ENCODE measurements around the gene TMEM272.

The TMEM272 gene

DNA sequence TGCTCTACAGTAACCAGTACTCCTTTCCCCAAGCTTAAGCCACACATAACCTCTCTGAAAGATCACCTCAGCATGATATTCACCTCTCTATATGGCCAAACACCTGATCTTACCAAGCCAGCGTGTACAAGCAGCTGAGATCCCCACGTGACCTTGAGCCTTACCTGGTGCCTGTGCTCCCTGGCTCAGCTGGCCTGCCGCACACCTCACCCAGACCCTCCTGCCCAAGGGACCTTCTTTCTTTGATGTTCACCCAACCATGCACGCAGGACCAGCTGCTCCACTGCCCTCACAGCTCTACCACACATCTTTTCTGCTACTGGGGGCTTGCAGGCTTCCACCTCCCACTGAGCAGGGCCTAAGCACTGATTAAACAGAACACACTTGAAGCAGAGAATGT, 50.0 kb downstream of the TMEM272 start:
- no peak overlapping the region for H3K27ac ChIP-seq (ENCODE audit: low read depth, low read length)
- no peaks in the 10 kb centered on the region for H3K9me3 ChIP-seq (ENCODE audit: insufficient read depth, low read length)
- H3K36me3 ChIP-seq (ENCODE audit: low read length): no peaks in the 10 kb centered on the region
- H3F3A ChIP-seq (ENCODE audit: insufficient read depth): peaks cover 6% of the 10 kb centered on the region; the same call in 1 of the 2 replicates
- no peak overlapping the region for H3K4me3 ChIP-seq (ENCODE audit: insufficient read depth, low read length, poor library complexity, severe bottlenecking)
- no peaks in the 10 kb centered on the region for H3K27me3 ChIP-seq (ENCODE audit: low read length)
- H3K9me2 ChIP-seq (replicated peaks; ENCODE audit: insufficient read depth, low read length): no peaks in the 10 kb centered on the region
- H3K9ac ChIP-seq (ENCODE audit: low read length): no peak overlapping the region
- H3K4me2 ChIP-seq (ENCODE audit: low read depth, low read length, poor library complexity, severe bottlenecking): no peak overlapping the region
- H4K20me1 ChIP-seq (ENCODE audit: low read depth, low read length): no peaks in the 10 kb centered on the region
- TF ChIP-seq, protein P1, sequence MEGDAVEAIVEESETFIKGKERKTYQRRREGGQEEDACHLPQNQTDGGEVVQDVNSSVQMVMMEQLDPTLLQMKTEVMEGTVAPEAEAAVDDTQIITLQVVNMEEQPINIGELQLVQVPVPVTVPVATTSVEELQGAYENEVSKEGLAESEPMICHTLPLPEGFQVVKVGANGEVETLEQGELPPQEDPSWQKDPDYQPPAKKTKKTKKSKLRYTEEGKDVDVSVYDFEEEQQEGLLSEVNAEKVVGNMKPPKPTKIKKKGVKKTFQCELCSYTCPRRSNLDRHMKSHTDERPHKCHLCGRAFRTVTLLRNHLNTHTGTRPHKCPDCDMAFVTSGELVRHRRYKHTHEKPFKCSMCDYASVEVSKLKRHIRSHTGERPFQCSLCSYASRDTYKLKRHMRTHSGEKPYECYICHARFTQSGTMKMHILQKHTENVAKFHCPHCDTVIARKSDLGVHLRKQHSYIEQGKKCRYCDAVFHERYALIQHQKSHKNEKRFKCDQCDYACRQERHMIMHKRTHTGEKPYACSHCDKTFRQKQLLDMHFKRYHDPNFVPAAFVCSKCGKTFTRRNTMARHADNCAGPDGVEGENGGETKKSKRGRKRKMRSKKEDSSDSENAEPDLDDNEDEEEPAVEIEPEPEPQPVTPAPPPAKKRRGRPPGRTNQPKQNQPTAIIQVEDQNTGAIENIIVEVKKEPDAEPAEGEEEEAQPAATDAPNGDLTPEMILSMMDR (IDR thresholded peaks at IDR 0.05; ENCODE audit: insufficient read depth, low read length, poor library complexity, severe bottlenecking): no peak
- TF ChIP-seq EZH2phosphoT487 (conservative IDR thresholded peaks at IDR 0.05; ENCODE audit: low read length): no peak
- H2AFZ ChIP-seq (ENCODE audit: low read depth, low read length, severe bottlenecking): no peak overlapping the region
- H3K79me2 ChIP-seq (ENCODE audit: insufficient read depth, low read length): no peaks in the 10 kb centered on the region

DNA sequence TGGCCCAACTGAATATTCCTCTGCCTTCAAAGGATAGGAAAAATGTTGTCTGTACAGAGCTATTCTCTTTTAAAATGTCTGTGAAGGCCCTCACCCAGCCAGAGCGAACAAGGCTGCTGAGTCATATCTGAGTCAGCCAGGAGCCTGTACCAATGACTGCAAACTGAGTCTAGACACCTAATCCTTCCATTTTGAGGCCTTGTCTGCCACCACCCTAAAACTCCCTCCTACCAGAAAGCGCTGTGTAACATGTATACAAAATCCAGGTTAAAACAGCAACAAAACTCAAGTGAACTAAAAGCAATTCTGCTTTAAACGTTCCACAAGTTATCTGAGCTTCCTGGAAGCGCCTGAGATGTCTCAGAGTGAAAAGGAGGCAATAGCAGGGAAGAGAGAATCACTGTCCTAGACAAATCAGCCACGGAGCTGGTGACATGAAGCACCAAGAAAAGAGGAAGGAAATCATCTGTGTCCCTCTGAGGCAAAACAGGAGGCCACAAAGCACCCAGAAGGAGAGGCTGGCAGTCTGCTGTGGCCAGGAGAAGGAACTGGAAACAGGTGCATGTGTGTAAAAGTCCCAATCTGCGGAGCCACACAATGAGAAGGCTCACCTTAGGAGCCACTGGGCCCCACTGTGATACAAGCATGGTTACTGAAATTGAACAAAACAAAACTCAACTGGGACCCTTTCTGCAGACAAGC, 51.3 kb downstream of the TMEM272 start:
- Histone ChIP-seq H3F3A (ENCODE audit: insufficient read depth) (peaks cover 6% of the 10 kb centered on the region; the same call in 1 of the 2 replicates), H2AFZ (ENCODE audit: low read depth, low read length, severe bottlenecking) (no peak overlapping the region), H3K36me3 (ENCODE audit: low read length) (no peaks in the 10 kb centered on the region), H3K27me3 (ENCODE audit: low read length) (no peaks in the 10 kb centered on the region), H3K4me2 (ENCODE audit: low read depth, low read length, poor library complexity, severe bottlenecking) (no peak overlapping the region), H3K9ac (ENCODE audit: low read length) (no peak overlapping the region), H3K27ac (ENCODE audit: low read depth, low read length) (no peak overlapping the region), H3K79me2 (ENCODE audit: insufficient read depth, low read length) (no peaks in the 10 kb centered on the region), H3K9me3 (ENCODE audit: insufficient read depth, low read length) (no peaks in the 10 kb centered on the region), H4K20me1 (ENCODE audit: low read depth, low read length) (no peaks in the 10 kb centered on the region), H3K9me2 (replicated peaks; ENCODE audit: insufficient read depth, low read length) (no peaks in the 10 kb centered on the region), H3K4me3 (ENCODE audit: insufficient read depth, low read length, poor library complexity, severe bottlenecking) (no peak overlapping the region)
- TF ChIP-seq, protein P1 (IDR thresholded peaks at IDR 0.05; ENCODE audit: insufficient read depth, low read length, poor library complexity, severe bottlenecking): no peak

DNA sequence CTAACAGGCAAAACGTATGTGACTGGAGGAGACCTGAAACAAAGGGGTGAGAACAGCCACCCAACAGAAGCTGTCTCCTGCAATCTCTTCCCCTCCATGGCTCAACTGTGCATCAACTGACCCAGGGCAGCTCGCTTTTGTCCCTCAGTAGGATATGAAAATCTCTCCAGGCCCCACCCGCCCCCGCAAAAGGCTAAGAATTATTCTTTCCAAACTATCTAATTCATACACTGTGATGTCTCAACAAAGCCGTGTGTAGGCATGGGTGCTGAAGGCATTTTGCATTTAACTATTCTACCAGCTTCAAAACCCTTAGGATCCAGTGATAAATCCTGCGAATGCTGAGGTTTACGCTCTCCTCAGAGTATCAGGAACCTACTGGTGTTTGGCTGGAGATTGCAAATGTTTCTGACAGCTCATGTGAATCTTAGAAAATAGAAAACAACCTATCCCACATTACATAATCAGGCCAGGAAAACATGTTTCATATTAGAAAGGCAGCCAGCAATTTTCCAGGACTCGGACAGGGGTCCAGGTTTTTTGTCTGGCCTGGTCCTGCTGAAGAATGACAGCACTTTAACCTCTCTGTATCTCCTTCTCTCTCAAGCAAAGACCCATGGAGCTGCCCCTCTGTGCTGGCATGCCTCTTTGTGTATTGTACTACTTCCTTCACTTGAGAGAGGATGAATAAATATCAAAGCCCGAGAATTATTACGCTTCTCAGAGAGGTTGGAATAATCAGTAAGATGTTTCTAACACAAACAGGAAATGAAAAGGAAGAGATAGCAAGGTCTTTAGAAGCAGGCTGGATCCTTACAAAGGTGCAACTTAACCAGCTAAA, 58.3 kb downstream of the TMEM272 start:
- no peaks in the 10 kb centered on the region for H3K9me3 ChIP-seq (ENCODE audit: insufficient read depth, low read length)

More for the DNA sequence above, 58.3 kb downstream of the TMEM272 start:
- no peak overlapping the region for H3K27ac ChIP-seq (ENCODE audit: low read depth, low read length)
- H3K4me3 ChIP-seq (ENCODE audit: insufficient read depth, low read length, poor library complexity, severe bottlenecking): no peak overlapping the region
- H3K79me2 ChIP-seq (ENCODE audit: insufficient read depth, low read length): no peaks in the 10 kb centered on the region
- H3F3A ChIP-seq (ENCODE audit: insufficient read depth): no peaks in the 10 kb centered on the region
- no peaks in the 10 kb centered on the region for H3K36me3 ChIP-seq (ENCODE audit: low read length)
- no peak overlapping the region for H3K9ac ChIP-seq (ENCODE audit: low read length)
- no peaks in the 10 kb centered on the region for H3K27me3 ChIP-seq (ENCODE audit: low read length)
- TF ChIP-seq, protein P1 (IDR thresholded peaks at IDR 0.05; ENCODE audit: insufficient read depth, low read length, poor library complexity, severe bottlenecking): no peak
- TF ChIP-seq EZH2phosphoT487 (conservative IDR thresholded peaks at IDR 0.05; ENCODE audit: low read length): no peak
- no peak overlapping the region for H3K4me2 ChIP-seq (ENCODE audit: low read depth, low read length, poor library complexity, severe bottlenecking)
- H3K9me2 ChIP-seq (replicated peaks; ENCODE audit: insufficient read depth, low read length): no peaks in the 10 kb centered on the region
- H4K20me1 ChIP-seq (ENCODE audit: low read depth, low read length): no peaks in the 10 kb centered on the region
- H2AFZ ChIP-seq (ENCODE audit: low read depth, low read length, severe bottlenecking): no peak overlapping the region
